Measurements from ENCODE around the gene MAGEB16.

MAGEB16 gene

DNA sequence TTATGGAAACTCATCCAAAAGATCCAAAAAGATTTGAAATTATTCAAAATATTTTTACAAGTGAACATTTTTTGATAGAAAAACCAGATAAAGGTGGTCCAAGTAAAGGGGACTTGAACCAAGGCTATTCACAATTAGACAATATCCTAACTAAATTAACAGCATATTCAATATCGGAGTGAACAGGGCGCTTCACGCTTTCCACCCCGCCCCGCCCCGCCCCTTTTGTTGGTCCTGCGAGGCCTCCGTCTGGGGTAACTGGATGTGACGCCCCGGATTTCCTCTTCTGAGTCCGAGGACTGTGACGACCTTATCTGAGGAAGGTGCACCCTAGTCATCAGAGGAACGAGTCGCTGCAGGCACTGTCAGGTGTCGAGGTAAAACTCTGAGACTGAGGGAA lies at the start of gene MAGEB16:
Gene MAGEB16, plus strand, starts transcription at position 301 of the 400 bp plus-strand sequence. CDS start 3,855 bp downstream, outside the sequence.
- DNase-seq, result no peak

- no peak for DNase-seq
These were observed 24.1 kb upstream of the MAGEB16 start for GRCh38 chrX:35773958-35774564.

DNA sequence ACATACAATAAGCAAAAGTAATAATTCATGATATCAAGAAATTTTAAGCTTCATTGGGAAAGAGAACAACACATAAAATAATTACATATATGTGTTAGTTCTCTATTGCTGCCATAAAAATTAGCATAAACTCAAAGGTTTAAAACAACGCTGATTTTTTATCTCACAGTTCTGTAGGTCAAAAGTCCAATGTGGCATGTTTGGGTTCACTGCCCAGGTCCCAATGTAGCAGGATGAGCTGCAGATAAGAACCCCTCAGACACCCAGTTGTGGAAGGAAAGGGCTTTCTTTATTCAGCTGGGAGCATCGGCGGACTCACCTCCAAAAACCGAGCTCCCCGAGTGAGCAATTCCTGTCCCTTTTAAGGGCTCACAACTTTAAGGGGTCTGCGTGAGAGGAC lies 13.1 kb upstream of the MAGEB16 start:
- DNase-seq, result no peak

GRCh38 chrX:35786271-35786670 lies 11.9 kb upstream of the MAGEB16 start:
- DNase-seq, result no peak

GRCh38 chrX:35787867-35788266 lies 10.3 kb upstream of the MAGEB16 start:
- DNase-seq, result no peak

GRCh38 chrX:35800474-35800873 lies 2.3 kb downstream of the MAGEB16 start:
- DNase-seq, result no peak

DNA sequence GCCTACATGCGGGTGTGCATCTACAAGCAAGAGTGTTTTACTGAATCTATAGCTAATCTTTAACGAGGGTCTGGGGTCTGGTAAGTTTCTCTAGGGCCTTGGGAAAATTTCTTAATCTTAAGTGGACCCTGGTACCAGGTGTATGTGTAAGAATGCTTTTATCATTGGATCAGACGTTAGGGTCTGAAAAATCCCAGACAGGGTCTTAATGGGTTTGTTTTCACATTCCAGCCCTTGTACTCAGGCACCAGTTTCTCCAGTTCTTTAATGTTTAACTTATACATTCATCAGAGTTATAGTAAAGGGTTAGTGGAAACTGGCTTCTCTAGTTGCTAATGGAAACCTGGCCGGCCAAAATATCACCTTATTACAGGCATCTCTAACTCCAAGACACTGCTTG lies 11.6 kb downstream of the MAGEB16 start:
- DNase-seq, result no peak

- DNase-seq, result no peak
These were observed 21.1 kb downstream of the MAGEB16 start for GRCh38 chrX:35819241-35819640.

DNA sequence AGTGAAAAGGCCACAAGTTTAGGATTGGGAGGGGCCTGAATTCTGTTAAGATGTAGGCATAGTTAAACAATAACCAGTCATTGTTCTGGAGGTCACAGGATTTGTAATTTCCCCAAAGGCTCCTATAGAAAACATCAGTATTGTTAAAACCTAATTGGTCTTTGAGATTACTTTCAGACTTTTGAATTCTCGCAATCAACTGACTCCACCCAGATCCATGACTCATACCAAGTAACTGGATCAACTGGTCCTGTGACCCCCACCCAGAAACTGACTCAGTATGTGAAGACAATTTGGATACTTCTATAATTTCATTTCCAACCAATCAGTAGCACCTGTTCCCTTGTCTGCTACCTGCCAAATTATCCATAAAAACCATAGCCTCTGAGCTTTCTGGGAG lies 28.4 kb downstream of the MAGEB16 start:
- no peak for DNase-seq

DNA sequence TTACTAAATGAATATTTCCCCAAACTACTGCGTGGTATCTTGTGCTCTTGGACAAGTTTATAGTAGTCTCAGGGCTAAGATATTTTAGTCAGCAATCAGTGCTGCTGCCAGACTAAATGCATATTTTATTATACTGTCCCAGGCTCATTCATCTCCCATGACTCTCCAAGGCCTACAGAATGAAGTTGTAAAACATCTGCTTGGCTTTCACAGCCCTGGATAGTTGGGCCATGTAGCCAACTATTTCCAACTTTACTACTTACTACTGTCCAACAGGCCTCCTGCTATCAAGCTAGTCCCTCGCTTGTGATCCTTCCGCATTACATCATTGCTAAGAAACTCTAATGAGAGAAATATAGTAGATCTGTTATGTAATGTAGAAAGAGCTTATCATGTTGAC lies 31.4 kb downstream of the MAGEB16 start:
- no peak for DNase-seq

GRCh38 chrX:35841872-35842271 lies 43.7 kb downstream of the MAGEB16 start:
- DNase-seq, result no peak

GRCh38 chrX:35842674-35843073 lies 44.5 kb downstream of the MAGEB16 start:
- DNase-seq, result no peak

- DNase-seq, result no peak
These were observed 49.6 kb downstream of the MAGEB16 start for GRCh38 chrX:35847736-35848135.
